Activated CD8-positive, alpha-beta memory T cell treated with anti-CD3 and anti-CD28 coated beads for 24 hours (primary cell): Measurements from ENCODE around the gene PIP4K2A.

ENCODE experiments used
- DNase-seq: peaks from one replicate; pipeline ENCODE4 v3.0.0-alpha.2; 2020

The PIP4K2A gene

DNA sequence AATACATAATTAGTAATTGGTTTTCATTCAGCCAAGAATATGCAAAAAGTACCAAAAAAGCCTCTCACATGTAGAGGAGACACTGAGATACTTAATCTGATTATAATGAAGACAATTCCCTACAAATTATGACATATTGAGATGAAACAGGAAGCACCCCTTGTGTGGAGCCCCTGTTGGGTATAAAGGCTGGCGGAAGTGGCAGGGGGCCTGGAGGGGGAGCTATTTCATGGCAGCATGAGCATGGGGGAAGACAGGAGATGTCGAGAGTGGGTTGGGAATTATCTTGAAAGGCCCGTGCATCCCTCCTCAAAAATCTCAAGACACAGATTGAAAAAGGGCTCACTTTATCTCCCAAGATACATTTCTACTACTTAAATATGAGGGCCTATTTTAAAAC lies 96.9 kb downstream of the PIP4K2A start:
- no peak for DNase-seq

- DNase-seq: no peak
These were observed 97.3 kb downstream of the PIP4K2A start for GRCh38 chr10:22617051-22617450.

DNA sequence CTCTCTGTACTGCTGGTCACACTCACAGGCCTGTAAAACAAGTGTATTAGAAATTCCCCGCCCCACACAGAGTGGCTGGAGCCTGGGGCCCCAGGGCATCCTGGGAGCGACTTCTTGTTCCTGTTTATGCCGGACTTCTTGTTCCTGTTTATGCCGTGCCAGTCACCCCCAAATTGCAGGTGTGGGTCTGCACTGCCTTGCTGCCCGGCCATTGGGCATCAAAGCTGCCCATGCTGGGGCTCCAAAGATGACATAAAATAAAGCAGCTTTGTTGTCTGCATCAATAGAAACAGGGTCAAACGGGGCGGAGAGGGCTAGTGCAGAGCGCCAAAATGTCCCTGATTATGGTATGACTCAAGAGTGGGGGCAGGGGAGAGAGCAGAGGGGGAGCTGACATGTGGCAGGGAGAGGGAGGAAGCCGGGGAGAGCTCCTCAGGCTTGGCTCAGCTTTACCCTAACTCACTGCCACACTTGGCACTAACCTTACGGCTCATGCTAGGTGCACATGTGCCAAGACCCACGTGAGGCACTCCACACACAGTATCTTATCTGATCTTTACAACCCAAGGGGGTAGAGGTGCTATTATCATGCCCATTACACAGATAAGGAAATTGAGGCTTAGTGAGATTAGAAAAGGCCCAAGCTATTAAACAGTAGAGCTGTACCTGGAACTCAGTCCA lies 98.4 kb downstream of the PIP4K2A start:
- DNase-seq: peak; percentile 64

- no peak for DNase-seq
These were observed 99.3 kb downstream of the PIP4K2A start for GRCh38 chr10:22615101-22615500.

GRCh38 chr10:22613011-22613410 lies 101.4 kb downstream of the PIP4K2A start:
- no peak for DNase-seq

DNA sequence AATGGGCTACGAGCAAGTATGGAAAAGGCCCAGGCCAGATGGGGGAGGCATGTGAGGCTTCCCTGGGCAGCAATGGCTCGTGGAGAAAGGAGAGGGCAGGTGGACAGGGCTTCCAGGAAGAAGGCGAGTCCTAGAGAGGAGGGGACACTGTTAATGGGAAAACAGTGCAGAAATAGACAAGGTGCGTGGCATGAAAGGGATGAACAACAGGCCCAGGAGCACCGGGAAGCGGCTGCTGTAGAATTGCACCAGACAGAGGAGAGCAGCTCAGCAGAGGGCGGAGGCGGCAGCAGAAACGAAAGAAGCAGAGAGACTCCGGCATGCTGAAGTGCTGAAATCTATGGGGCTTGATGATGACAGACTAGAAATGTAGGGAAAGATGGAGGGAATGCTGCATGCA lies 102.1 kb downstream of the PIP4K2A start:
- DNase-seq: peak; percentile 61

DNA sequence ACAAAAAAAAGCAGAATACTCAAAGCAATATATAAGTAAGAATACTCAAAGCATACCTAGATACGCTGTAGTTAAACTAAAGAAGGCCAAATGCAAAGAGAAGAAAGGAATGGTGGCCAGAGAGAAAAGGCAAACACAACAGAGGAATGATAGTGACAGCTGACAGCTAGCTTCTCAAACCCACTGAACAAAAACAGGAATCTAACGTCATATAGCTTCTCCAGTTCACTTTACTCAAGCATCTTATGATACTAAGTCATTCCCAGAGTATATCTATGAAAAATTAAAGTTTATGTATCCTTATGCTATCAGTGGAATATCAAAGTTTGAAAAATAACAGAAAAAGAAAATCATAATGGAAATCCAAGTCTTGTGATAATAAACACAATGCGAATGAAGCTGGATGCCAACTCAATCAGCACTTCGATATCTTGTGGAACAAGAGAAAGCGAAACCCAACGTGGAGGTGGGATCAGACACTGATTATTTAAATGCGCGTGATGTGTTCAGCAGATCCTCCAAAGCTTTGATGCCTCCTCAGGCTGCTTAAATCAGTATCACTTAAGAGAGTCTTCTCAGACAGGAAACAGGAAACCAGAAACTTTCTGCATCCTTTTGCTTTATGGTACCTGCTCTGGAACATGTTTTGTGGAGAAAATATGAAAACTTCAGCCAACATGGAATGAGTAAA lies 102.8 kb downstream of the PIP4K2A start:
- DNase-seq: peak; percentile 68

DNA sequence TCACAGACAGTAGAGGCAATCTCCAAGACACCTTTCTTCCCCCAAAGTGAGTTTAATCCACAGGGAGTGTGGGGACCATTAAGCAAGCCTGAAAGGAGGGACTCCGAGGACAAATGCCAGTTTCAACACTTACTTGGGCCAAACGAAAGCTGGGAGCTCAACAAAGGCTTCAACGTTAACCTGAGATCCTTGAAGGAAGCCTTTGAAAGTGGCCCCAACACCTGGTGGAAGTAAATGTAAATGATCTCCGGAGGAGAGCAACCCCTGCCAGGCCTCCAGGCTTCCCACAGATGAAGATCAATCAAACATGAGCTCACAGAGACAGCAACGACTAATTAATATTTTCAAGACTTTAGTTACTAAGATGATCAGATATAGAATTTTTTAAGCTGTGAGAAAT lies 103.8 kb downstream of the PIP4K2A start:
- no peak for DNase-seq

- DNase-seq: no peak
These were observed 104.5 kb downstream of the PIP4K2A start for GRCh38 chr10:22609719-22610465.

- no peak for DNase-seq
These were observed 105.1 kb downstream of the PIP4K2A start for GRCh38 chr10:22609251-22609650.

- DNase-seq: no peak
These were observed 107.1 kb downstream of the PIP4K2A start for GRCh38 chr10:22607261-22607660.

GRCh38 chr10:22606164-22606614 lies 108.2 kb downstream of the PIP4K2A start:
- DNase-seq: peak; percentile 62

DNA sequence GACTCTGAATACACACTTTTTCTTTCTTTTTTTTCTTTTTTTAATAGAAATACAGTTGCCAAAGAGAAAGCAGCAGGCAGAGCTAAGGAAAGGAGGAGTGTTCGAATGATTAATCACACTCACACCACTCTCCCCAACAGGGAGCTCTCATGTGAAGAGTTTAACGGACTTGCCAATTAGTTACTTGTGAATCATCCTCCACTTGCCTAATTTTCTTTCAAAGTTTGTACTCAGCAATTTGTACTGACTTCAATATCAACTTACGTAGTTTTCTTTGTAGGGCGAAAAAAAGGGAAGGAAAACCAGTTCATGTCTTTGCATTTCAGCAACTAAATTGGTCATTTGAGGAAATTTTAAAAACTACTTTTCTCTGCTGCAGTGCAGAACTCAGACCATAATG lies 109.2 kb downstream of the PIP4K2A start:
- no peak for DNase-seq

DNA sequence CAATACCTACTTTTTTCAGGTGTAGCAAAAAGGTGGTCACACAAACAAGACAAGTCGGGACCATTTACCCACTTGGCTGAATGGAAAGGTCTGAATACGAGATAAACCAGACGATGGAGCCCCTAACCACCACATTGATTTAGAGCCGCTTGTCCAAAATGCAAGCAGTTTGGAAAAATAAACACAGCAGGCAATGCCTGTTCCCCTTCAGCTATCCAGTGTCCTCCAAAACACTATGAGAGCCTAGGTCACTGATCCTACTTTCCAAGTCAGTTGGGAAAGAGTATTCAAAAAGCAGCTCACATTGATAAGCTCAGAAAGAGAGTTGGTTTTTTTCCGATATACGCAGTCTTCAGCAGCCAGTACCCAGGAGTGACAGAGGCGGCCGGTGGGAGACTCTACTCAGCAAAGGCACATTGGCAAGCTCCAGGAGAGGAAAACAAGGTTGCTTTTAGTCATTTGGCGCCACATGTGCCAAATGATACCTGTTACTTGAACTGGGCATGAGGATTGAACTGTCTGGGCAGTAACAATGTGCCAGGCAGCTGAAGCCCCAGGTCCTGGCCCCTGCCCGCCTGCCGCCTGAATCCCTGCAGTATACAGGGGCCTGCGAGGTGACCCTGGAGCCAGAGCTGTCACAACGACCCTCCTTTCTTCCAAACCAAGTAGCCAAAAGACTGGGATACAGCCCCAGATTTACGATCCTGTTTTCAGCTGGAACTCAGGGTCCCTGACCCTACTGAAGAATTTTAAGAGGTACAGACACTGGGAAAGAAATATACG lies 109.8 kb downstream of the PIP4K2A start:
- DNase-seq: no peak

DNA sequence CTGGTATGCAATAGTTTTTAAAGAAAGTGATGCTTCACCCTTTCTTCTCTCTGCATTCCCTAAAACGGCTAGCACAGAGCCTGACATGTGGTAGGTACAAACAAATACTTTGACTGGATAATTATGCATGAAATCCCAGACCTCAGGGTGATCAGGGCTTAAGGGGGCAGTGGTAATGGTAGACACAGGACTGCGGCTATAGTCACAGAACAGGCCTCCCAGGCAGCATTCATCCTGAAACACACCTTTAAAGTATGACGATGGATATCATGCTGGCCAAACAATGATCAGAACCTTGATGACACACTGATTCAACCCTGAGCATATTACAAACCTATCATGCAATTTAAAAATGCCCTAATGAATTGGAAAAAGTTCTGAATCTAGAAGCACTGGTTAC lies 110.8 kb downstream of the PIP4K2A start:
- DNase-seq: no peak

DNA sequence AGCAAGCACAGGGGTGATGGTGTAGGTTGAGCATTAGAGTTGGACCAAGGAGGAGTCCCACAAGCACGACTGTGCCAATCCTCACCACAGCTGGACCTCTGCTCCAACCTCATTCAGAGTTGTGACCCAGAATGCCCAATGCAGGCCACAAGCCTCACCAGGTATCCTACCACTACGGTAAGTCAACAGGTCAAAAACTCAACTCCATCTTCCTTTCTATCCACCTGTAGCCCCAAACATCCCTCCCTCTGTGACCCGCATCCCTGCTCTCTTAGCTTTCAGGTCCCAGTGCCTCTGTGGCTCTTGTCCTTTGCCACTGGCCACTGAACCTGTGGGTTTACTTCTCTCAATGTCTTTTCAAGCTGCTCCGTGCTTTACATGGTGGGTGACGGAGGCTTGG lies 112.8 kb downstream of the PIP4K2A start:
- DNase-seq: no peak

DNA sequence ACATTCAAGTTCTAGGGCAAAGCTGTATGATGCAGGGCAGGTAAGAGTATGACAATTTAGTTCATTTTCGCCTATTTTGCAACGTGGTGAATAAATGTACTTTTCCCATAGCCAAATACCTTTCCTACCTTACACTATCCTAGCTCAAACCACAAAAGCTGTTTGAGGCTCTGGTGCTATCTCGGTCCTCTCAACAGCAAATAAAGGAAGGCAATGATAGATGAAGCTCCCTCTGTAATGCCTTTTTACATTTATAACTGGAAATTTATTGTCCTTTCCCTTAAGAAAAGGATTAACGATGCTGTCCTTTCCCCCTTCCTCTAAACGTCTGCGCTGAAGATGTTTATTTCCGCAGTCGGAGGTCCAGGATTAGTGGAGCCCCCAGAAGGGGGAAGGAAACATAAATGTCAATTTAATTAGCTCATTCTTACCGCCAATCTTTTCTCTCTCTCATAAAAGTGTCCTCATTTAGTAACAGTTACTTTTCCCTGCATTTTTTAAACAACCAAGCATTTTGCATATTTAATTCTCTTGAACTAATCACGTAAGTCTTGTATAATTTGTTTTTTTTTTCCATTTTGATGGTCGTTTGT lies 114.6 kb downstream of the PIP4K2A start:
- no peak for DNase-seq

DNA sequence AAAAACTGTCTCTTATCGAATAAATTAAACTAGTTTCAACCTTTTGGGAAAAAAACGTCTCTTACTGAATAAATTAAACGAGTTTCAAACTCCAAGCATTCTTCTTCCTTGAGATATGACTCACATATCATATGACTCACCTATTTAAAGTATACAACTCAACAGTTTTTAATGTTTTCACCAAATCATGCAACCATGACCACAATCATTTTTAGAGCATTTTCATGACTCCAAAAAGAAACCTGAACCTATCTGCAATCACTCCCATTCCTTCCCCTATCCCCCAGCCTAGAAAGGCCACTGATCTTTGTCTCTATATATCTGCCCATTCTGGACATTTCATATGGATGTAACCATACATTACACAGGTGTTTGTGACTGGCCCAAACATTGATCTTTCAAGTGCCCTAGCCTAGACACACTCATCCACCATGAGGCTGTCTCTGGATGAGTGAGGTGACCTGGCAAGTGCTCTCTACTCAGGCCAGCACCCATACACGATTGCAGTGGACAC lies 115.3 kb downstream of the PIP4K2A start:
- DNase-seq: no peak

DNA sequence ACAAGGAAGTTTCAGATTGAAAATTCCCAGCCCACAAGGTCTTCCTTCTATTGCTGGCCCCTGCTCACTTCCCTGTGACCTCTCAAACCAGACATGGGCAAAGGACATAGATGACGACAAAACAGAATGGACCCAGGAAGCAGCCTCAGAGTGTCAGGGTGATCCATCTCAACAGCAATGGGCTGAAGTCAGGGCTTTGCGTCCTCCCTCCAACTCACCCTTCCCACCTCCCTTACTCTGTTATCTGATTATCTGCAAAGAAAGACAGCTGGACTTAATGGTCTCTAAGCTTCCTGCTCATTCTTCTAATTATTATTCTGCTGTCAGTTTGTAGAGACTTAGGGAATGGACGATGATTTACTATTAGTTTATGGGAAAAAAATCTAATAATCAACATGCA lies 115.9 kb downstream of the PIP4K2A start:
- DNase-seq: no peak

GRCh38 chr10:22597138-22597537 lies 117.2 kb downstream of the PIP4K2A start:
- no peak for DNase-seq

- no peak for DNase-seq
These were observed 120.7 kb downstream of the PIP4K2A start for GRCh38 chr10:22593636-22594198.

DNA sequence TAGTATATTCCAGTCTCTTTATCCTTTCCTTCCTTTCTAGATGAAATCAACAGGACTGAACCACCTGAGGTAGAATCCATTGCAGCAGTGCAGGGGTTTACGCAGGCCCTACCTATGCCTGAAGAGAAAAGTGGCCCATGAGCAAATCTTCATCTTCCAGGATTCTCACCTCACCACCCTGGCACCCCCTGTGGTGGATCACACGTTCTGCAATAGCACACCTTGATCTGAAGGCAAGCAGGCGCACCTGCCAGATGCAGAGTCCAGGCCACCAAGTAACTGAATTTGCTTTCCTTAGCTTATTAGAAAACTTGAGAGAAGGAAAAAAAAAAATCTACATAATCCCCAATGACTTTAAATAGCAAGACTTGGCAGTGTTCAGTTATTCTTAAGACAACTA lies 121.4 kb downstream of the PIP4K2A start:
- DNase-seq: no peak
